GM21576 (cell line): Measurements from ENCODE around the gene ST6GALNAC6.
"Not testable (repeated sequence)": the region's sequence is repeated elsewhere in the genome, so short reads cannot be mapped to it uniquely, and the experiment has no call there.

ENCODE experiments used
- ATAC-seq: cut with Tn5 transposase; IDR thresholded peaks from one replicate; pipeline ENCODE4 v1.9.1; 2021; ENCODE audit warnings: mild to moderate bottlenecking, moderate library complexity; ENCODE audit not compliant: unreplicated experiment

Gene ST6GALNAC6

DNA sequence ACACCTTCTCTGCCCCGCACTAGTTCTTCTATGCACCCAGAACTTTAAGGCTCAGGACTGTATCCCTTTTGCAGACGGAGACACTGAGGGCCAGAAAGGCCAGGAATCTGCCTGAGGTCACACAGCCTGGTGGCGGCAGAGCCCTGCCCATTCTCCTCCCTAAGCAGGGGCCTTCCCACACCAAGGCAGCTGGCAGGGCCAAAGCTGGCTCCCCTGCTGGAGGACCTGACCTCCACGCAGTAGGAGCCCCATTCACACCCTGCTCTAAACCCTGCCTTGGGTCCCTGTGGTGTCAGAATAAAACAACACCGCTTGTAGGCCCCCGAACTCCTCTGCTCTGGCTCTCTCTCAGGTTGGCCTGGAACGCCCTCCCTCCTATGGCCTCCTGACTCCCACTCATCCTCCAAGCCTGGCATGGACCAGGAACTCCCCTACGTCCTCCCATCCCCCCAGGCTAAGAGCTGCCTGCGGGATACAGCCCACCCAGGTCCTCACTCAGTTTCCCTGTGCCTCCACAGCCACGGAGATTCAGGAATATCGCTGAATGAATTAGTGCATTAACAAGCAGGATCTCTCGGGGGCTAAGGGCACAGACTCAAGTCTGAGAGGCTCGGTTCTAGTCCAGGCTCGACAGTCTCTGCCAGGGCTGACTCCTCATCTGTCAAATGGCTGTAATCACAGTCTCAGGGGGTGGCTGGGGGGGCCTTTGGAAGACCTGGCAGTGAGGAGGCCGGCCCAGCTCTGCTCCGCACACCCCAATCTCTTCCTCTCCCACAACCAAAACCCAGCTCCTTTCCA is 2.8 kb downstream of the ST6GALNAC6 start:
- no peak for ATAC-seq

- ATAC-seq, result no peak
Measured at GRCh38 chr9:127895811-127896210, 3.6 kb downstream of the ST6GALNAC6 start.

- no peak for ATAC-seq
Measured at GRCh38 chr9:127893392-127893791, 6.0 kb downstream of the ST6GALNAC6 start.

- ATAC-seq, result no peak
Measured at GRCh38 chr9:127892831-127893230, 6.6 kb downstream of the ST6GALNAC6 start.

GRCh38 chr9:127890053-127890452 is 9.3 kb downstream of the ST6GALNAC6 start:
- ATAC-seq, result no peak

DNA sequence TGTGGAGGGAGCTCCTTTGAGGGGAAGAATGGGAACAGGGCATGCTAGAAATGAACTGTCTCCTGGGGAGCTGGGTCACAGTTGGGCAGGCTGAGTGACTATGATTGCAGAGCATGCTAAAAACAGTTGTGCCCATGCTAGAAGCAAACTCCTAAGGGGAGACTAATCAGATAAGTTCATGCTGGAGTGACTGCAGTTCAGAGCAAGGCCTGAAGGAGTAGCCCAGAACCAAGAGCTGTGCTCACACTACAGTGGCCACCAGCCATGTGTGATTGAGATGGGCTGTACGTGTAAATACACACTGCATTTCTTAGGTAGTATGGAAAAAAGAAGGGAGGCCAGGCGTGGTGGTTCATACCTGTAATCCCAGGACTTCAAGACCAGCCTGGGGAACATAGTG is 11.6 kb downstream of the ST6GALNAC6 start:
- no peak for ATAC-seq

DNA sequence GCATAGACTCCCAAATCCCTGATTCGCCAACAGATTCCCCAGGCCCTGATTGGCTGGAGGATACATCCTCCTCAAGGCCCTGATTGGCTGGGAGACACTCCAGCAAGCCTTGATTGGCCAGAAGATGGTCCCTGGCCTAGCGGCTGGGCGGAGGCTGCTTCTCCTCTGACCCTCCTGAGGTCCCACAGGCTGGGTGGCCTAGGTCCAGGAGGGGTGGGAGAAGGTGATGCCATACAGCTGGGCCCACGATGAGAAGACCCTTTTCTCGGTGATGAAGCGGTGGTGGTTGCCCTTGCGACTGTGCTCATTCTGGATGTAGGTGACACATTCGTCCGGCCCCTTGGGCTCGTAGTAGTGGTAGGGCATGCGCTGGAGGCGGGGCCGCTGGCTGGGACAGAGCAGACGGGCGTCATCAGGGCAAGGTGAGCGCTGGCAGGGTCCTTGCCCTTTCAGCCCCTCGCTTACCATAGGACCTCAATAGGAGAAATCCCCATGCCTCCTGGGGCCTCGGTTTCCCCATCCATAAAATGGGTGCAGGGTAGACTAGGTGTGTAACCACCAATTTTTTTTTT is 12.9 kb downstream of the ST6GALNAC6 start:
- ATAC-seq, result no peak

- ATAC-seq, result no peak
Measured at GRCh38 chr9:127885508-127886281, 13.7 kb downstream of the ST6GALNAC6 start.

DNA sequence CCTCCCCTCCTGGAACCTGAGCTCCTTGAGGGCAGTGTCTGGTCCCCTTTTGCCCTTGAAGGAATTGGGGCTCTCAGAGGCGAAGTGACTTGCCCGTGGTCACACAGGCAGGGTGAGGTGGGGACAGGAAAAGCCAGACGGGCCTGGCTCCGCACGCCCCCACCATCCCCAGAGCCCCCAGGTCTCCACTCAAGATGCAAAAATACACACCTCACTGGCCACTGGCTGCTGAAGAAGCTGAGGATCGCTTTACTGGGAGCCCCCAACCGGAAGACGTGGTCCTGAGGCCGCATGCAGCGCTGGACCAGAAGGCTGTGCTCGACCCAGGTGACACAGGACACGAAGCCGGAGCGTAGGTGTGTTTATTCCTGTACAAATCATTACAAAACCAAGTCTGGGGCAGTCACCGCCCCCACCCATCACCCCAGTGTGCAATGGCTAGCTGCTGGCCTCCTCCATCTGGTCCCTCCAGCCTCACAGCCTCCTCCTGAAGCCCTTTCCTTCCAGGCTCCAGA is 14.4 kb downstream of the ST6GALNAC6 start:
- no peak for ATAC-seq

- no peak for ATAC-seq
Measured at GRCh38 chr9:127884427-127884911, 14.9 kb downstream of the ST6GALNAC6 start.

GRCh38 chr9:127883959-127884358 is 15.4 kb downstream of the ST6GALNAC6 start:
- ATAC-seq, result no peak

DNA sequence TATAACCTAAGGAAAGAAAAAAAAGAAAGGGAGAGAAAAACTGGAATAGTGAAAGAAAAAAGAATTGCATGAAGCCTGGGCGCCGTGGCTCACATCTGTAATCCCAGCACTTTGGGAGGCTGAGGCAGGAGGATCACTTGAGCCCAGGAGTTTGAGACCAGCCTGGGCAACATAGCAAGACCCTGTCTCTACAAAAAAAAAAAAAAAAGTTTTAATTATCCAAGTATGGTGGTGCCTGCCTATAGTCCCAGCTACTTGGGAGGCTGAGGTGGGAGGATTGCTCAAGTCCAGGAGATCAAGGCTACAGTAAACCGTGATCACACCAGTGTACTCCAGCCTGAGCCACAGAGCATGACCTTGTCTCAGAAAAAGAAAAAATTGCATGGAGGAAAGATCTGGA is 17.7 kb downstream of the ST6GALNAC6 start:
- ATAC-seq, result not testable (repeated sequence)

GRCh38 chr9:127880143-127880542 is 19.3 kb downstream of the ST6GALNAC6 start:
- no peak for ATAC-seq

DNA sequence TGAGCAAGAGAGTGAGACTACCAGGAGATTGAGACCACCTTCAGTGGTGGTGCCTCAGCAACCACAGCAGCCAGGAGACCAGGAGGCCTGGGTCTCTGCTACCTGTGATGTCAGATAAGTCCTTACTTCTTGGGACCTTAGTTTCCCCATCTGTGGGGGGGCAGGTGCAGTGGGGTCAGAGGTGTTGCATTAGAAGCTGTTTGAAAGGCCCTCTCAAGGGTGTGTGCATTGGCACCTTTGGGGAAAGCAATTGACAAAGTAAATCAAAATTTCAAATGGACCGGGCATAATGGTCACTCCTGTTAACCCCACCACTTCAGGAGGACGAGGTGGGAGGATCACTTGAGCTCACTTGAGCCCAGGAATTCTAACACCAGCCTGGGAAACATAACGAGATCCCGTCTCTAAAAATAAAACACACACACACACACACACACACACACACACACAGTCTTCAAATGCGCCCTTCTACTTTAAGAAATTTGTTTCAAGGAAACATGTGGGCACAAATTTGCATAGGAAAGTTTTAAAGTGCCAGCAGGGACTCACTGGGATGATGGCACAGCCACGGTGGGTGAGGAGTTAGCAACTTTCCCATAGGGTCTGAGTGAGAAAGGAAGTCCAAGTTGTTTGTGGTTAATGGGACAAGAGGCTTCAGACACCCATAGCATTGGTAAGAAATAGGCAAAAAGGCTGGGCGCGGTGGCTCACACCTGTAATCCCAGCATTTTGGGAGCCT is 20.6 kb downstream of the ST6GALNAC6 start:
- no peak for ATAC-seq

DNA sequence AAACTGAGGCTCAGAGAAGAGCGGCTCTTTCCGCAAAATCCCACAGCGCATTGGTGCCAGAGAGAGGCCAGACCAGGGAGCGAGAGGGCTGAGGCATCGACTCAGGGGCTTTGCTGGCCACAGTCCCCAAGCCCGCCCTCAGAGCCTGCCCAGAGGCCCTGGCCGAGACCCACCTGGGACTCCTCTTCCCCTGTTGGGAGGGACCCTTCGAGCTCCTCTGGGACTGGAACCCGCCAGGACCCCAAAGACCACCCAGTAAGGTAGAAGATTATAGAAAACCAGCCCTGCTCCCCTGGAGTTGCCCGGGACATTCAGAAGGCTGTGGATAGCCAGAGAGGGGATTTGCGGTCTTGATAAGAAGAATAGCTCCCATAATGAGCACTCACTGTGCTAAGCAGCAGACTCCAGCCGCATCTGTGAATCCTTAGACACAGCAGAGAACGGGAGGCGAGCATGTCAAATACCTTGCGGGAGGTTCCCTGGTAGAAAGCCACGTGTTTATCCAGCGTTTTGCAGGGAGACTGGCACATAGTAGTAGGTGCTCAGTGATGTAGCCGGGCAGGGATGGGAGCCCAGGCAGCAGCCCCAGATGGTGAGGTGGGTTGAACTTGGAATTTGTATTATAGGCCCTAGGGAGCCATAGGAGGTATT is 21.3 kb downstream of the ST6GALNAC6 start:
- no peak for ATAC-seq

DNA sequence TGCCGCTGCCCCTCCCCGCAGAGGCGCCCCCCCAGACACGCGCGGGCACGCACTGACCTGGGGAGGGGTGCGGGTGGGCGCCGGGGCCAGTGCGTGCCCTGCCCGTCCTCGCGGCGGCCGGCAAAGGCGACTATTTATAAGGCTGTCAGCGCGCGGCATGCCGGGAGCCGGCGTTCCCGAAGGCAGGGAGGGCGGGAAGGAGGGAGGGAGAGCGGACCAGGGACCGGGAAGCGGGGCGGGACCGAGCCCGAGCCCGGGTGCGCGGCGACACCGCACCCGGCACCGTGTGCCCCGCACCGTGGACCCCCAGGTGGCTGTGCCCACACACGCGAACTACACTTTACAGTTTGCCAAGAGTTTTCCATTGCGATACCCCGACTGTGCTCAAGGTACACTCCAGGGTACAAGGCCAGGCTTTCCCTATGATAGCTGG is 21.8 kb downstream of the ST6GALNAC6 start, which contains the start of gene AK1:
Gene AK1, minus strand, starts transcription at position 110 of the 433 bp plus-strand sequence. CDS start 3,058 bp downstream, outside the sequence.
- ATAC-seq, result no peak

GRCh38 chr9:127876764-127877562 is 22.4 kb downstream of the ST6GALNAC6 start:
- ATAC-seq, result no peak

- no peak for ATAC-seq
Measured at GRCh38 chr9:127876026-127876763, 23.2 kb downstream of the ST6GALNAC6 start.
